LNCAP (cell line): Measurements from ENCODE around the gene ACYP2.

Source experiments
- CTCF ChIP-seq: fragments of 450-650 bp; IDR thresholded peaks from 2 replicates; pipeline ENCODE4 v1.5.1; 2017; ENCODE audit warnings: mild to moderate bottlenecking

Gene ACYP2

GRCh38 chr2:54260241-54260595 is 144.8 kb downstream of the ACYP2 start:
- no peak for TF ChIP-seq CTCF

GRCh38 chr2:54261537-54261936 is 146.1 kb downstream of the ACYP2 start:
- TF ChIP-seq CTCF = no peak

- TF ChIP-seq CTCF = no peak
Observed at GRCh38 chr2:54262015-54262765, 146.8 kb downstream of the ACYP2 start.

- TF ChIP-seq CTCF = no peak
Observed at GRCh38 chr2:54267577-54267976, 152.2 kb downstream of the ACYP2 start.

- no peak for TF ChIP-seq CTCF
Observed at GRCh38 chr2:54271189-54271588, 155.8 kb downstream of the ACYP2 start.

- TF ChIP-seq CTCF = no peak
Observed at GRCh38 chr2:54271843-54272627, 156.6 kb downstream of the ACYP2 start.

GRCh38 chr2:54274781-54275242 is 159.4 kb downstream of the ACYP2 start:
- no peak for TF ChIP-seq CTCF
